ENCODE data around the gene ADGRG6. TPM values are rescaled to one million over a fixed set of nuclear protein-coding genes. Genes with fewer than 3 reads are reported as not detected.
"Not testable (repeated sequence)": the region's sequence is repeated elsewhere in the genome, so short reads cannot be mapped to it uniquely, and the experiment has no call there.

Gene ADGRG6
- total RNA-seq, 1 experiment from 2014 or later, result 5.3 TPM

DNA sequence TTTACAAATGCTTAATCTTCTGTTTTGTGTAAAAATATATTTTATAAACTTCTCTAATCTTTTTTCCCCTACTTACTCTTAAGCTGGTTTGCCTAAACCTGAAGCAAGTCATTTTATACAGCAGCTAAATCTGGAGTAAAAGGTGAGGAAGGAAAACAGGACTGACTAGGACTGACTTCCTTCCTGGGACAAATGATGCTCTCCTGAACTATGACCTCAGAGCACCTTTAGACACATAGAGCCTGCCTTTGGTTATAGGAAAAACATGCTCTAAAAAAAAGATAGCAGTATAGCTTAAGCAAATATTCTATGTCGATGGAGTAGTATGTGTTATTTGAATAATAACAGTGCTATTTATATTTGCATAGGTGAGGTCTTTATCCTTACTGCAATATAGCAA, 21.5 kb upstream of the ADGRG6 start:
- H3K27ac Mint-ChIP-seq, result no peak overlapping the region
- ATAC-seq, result no peak
- no peak for TF ChIP-seq MXD4 (CRISPR knock-in tag; IDR thresholded peaks at IDR 0.05; ENCODE audit: borderline replicate concordance)
- TF ChIP-seq ZNF232 (CRISPR knock-in tag; IDR thresholded peaks at IDR 0.05), result no peak
- no peak for TF ChIP-seq SMAD3 (CRISPR knock-in tag; IDR thresholded peaks at IDR 0.05; ENCODE audit: borderline replicate concordance)
- TF ChIP-seq, protein P1, sequence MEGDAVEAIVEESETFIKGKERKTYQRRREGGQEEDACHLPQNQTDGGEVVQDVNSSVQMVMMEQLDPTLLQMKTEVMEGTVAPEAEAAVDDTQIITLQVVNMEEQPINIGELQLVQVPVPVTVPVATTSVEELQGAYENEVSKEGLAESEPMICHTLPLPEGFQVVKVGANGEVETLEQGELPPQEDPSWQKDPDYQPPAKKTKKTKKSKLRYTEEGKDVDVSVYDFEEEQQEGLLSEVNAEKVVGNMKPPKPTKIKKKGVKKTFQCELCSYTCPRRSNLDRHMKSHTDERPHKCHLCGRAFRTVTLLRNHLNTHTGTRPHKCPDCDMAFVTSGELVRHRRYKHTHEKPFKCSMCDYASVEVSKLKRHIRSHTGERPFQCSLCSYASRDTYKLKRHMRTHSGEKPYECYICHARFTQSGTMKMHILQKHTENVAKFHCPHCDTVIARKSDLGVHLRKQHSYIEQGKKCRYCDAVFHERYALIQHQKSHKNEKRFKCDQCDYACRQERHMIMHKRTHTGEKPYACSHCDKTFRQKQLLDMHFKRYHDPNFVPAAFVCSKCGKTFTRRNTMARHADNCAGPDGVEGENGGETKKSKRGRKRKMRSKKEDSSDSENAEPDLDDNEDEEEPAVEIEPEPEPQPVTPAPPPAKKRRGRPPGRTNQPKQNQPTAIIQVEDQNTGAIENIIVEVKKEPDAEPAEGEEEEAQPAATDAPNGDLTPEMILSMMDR (IDR thresholded peaks at IDR 0.05), result no peak
- TF ChIP-seq ZNF138 (CRISPR knock-in tag; conservative IDR thresholded peaks at IDR 0.05), result no peak
- TF ChIP-seq SMAD4 (CRISPR knock-in tag; IDR thresholded peaks at IDR 0.05), result no peak
- no peak for TF ChIP-seq FOXJ3 (CRISPR knock-in tag; IDR thresholded peaks at IDR 0.05; ENCODE audit: borderline replicate concordance)
- no peak for TF ChIP-seq RORB (CRISPR knock-in tag; IDR thresholded peaks at IDR 0.05)
- TF ChIP-seq RELA (CRISPR knock-in tag; IDR thresholded peaks at IDR 0.05; ENCODE audit: borderline replicate concordance), result no peak
- no peak for TF ChIP-seq FOXK1 (CRISPR knock-in tag; IDR thresholded peaks at IDR 0.05)
- TF ChIP-seq, protein P2, sequence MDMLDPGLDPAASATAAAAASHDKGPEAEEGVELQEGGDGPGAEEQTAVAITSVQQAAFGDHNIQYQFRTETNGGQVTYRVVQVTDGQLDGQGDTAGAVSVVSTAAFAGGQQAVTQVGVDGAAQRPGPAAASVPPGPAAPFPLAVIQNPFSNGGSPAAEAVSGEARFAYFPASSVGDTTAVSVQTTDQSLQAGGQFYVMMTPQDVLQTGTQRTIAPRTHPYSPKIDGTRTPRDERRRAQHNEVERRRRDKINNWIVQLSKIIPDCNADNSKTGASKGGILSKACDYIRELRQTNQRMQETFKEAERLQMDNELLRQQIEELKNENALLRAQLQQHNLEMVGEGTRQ (CRISPR knock-in tag; IDR thresholded peaks at IDR 0.05), result no peak
- CTCF ChIA-PET, result interaction anchor here (1.2 kb wide), 1 partner anchor 21 kb away, joined by 3 read pairs; no protein-coding TSS in a partner anchor
- peaks cover 16% of the 10 kb centered on the region for H3K4me1 Mint-ChIP-seq
- no peak for DNase-seq (ENCODE audit: low spot score)
- H3K4me3 Mint-ChIP-seq, result no peak overlapping the region
- H3K27me3 Mint-ChIP-seq (ENCODE audit: low read depth), result no peaks in the 10 kb centered on the region
- H3K36me3 Mint-ChIP-seq, result no peaks in the 10 kb centered on the region
- H3K9me3 Mint-ChIP-seq, result peaks cover 7% of the 10 kb centered on the region
- POLR2A ChIA-PET, result no interaction called here

DNA sequence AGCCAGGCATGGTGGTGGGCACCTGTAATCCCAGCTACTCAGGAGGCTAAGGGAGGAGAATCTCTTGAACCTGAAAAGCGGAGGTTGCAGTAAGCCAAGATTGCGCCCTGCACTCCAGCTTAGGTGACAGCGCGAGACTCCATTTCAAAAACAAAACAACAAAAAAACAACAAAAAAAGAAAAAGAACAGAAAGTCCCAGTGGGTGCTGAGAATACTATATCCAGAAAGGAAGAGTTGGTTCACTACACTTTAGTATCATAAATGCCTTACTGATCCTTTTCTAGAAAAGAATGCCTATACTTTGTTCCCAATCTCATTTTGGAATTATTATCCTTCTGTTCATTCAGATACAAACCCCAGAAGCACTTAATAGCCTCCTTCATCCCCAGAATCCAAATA, 20.9 kb upstream of the ADGRG6 start:
- H3K36me3 Mint-ChIP-seq, result no peaks in the 10 kb centered on the region
- H3K27ac Mint-ChIP-seq, result no peak overlapping the region
- no peak overlapping the region for H3K4me3 Mint-ChIP-seq
- H3K9me3 Mint-ChIP-seq, result peaks cover 7% of the 10 kb centered on the region
- ATAC-seq (no peak), DNase-seq (ENCODE audit: low spot score) (no peak)
- H3K4me1 Mint-ChIP-seq, result peaks cover 10% of the 10 kb centered on the region
- no peak for TF ChIP-seq GABPB1 (CRISPR knock-in tag; IDR thresholded peaks at IDR 0.05)
- TF ChIP-seq, protein P3, sequence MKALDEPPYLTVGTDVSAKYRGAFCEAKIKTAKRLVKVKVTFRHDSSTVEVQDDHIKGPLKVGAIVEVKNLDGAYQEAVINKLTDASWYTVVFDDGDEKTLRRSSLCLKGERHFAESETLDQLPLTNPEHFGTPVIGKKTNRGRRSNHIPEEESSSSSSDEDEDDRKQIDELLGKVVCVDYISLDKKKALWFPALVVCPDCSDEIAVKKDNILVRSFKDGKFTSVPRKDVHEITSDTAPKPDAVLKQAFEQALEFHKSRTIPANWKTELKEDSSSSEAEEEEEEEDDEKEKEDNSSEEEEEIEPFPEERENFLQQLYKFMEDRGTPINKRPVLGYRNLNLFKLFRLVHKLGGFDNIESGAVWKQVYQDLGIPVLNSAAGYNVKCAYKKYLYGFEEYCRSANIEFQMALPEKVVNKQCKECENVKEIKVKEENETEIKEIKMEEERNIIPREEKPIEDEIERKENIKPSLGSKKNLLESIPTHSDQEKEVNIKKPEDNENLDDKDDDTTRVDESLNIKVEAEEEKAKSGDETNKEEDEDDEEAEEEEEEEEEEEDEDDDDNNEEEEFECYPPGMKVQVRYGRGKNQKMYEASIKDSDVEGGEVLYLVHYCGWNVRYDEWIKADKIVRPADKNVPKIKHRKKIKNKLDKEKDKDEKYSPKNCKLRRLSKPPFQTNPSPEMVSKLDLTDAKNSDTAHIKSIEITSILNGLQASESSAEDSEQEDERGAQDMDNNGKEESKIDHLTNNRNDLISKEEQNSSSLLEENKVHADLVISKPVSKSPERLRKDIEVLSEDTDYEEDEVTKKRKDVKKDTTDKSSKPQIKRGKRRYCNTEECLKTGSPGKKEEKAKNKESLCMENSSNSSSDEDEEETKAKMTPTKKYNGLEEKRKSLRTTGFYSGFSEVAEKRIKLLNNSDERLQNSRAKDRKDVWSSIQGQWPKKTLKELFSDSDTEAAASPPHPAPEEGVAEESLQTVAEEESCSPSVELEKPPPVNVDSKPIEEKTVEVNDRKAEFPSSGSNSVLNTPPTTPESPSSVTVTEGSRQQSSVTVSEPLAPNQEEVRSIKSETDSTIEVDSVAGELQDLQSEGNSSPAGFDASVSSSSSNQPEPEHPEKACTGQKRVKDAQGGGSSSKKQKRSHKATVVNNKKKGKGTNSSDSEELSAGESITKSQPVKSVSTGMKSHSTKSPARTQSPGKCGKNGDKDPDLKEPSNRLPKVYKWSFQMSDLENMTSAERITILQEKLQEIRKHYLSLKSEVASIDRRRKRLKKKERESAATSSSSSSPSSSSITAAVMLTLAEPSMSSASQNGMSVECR (CRISPR knock-in tag; IDR thresholded peaks at IDR 0.05; ENCODE audit: borderline replicate concordance), result no peak
- TF ChIP-seq OVOL2 (CRISPR knock-in tag; IDR thresholded peaks at IDR 0.05; ENCODE audit: borderline replicate concordance), result no peak
- TF ChIP-seq, protein P4, sequence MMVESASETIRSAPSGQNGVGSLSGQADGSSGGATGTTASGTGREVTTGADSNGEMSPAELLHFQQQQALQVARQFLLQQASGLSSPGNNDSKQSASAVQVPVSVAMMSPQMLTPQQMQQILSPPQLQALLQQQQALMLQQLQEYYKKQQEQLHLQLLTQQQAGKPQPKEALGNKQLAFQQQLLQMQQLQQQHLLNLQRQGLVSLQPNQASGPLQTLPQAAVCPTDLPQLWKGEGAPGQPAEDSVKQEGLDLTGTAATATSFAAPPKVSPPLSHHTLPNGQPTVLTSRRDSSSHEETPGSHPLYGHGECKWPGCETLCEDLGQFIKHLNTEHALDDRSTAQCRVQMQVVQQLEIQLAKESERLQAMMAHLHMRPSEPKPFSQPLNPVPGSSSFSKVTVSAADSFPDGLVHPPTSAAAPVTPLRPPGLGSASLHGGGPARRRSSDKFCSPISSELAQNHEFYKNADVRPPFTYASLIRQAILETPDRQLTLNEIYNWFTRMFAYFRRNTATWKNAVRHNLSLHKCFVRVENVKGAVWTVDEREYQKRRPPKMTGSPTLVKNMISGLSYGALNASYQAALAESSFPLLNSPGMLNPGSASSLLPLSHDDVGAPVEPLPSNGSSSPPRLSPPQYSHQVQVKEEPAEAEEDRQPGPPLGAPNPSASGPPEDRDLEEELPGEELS (CRISPR knock-in tag; IDR thresholded peaks at IDR 0.05), result no peak
- TF ChIP-seq ATF1 (CRISPR knock-in tag; IDR thresholded peaks at IDR 0.05), result no peak
- TF ChIP-seq SMAD3 (CRISPR knock-in tag; IDR thresholded peaks at IDR 0.05; ENCODE audit: borderline replicate concordance), result no peak
- TF ChIP-seq, protein P5, sequence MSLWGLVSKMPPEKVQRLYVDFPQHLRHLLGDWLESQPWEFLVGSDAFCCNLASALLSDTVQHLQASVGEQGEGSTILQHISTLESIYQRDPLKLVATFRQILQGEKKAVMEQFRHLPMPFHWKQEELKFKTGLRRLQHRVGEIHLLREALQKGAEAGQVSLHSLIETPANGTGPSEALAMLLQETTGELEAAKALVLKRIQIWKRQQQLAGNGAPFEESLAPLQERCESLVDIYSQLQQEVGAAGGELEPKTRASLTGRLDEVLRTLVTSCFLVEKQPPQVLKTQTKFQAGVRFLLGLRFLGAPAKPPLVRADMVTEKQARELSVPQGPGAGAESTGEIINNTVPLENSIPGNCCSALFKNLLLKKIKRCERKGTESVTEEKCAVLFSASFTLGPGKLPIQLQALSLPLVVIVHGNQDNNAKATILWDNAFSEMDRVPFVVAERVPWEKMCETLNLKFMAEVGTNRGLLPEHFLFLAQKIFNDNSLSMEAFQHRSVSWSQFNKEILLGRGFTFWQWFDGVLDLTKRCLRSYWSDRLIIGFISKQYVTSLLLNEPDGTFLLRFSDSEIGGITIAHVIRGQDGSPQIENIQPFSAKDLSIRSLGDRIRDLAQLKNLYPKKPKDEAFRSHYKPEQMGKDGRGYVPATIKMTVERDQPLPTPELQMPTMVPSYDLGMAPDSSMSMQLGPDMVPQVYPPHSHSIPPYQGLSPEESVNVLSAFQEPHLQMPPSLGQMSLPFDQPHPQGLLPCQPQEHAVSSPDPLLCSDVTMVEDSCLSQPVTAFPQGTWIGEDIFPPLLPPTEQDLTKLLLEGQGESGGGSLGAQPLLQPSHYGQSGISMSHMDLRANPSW (CRISPR knock-in tag; conservative IDR thresholded peaks at IDR 0.05; ENCODE audit: low read depth), result no peak
- no peak for TF ChIP-seq NR3C1 (CRISPR knock-in tag; conservative IDR thresholded peaks at IDR 0.05; ENCODE audit: low read depth)
- no peak for TF ChIP-seq ELF4 (CRISPR knock-in tag; IDR thresholded peaks at IDR 0.05; ENCODE audit: low read depth)
- ChIA-PET POLR2A (no interaction called here), CTCF (interaction anchor here (1.2 kb wide), 1 partner anchor 20 kb away, joined by 3 read pairs; no protein-coding TSS in a partner anchor)
- no peaks in the 10 kb centered on the region for H3K27me3 Mint-ChIP-seq (ENCODE audit: low read depth)

DNA sequence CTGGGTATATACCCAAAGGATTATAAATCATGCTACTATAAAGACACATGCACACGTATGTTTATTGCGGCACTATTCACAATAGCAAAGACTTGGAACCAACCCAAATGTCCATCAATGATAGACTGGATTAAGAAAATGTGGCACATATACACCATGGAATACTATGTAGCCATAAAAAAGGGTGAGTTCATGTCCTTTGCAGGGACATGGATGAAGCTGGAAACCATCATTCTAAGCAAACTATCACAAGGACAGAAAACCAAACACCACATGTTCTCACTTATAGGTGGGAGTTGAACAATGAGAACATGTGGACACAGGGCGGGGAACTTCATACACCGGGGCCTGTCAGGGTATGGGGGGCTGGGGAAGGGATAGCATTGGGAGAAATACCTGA, 18.7 kb upstream of the ADGRG6 start:
- H3K27me3 Mint-ChIP-seq (ENCODE audit: low read depth); ATAC-seq; H3K27ac Mint-ChIP-seq; H3K4me3 Mint-ChIP-seq; H3K36me3 Mint-ChIP-seq; H3K9me3 Mint-ChIP-seq; CTCF ChIA-PET; H3K4me1 Mint-ChIP-seq; DNase-seq (ENCODE audit: low spot score); POLR2A ChIA-PET: not testable (repeated sequence)
